ENCODE results near the gene VPS13D. TPM values are rescaled to one million over a fixed set of nuclear protein-coding genes. Genes with fewer than 3 reads are reported as not detected.
"Not testable (repeated sequence)": the region's sequence is repeated elsewhere in the genome, so short reads cannot be mapped to it uniquely, and the experiment has no call there.

Gene VPS13D
- total RNA-seq, 2 donors from 2014 or later, result 70.1 to 129 TPM

- DNase-seq (ENCODE audit: low spot score), result no peak
- no peak overlapping the region for H3K4me3 ChIP-seq
- TF ChIP-seq CTCF (IDR thresholded peaks at IDR 0.05), result no peak
- no peak overlapping the region for H3K27ac ChIP-seq
- peaks cover 0 to 3% of the 10 kb centered on the region in 2 donors for H3K4me1 ChIP-seq (ENCODE audit: control insufficient read depth in 1 of 2, low read depth in 2 of 2)
- H3K36me3 ChIP-seq, result no peaks in the 10 kb centered on the region
- no peaks in the 10 kb centered on the region for H3K9me3 ChIP-seq
- no peaks in the 10 kb centered on the region for H3K27me3 ChIP-seq (replicated peaks; ENCODE audit: insufficient read depth)
- ATAC-seq (ENCODE audit: insufficient number of reproducible peaks, low FRiP score, low read depth), result no peak
These were observed 20.4 kb upstream of the VPS13D start for GRCh38 chr1:12209495-12209832.

GRCh38 chr1:12215118-12215961 lies 14.5 kb upstream of the VPS13D start:
- TF ChIP-seq CTCF (IDR thresholded peaks at IDR 0.05), result no peak
- H3K4me1 ChIP-seq (ENCODE audit: control insufficient read depth in 1 of 2, low read depth in 2 of 2), result no peaks in the 10 kb centered on the region
- no peak for ATAC-seq (ENCODE audit: insufficient number of reproducible peaks, low FRiP score, low read depth)
- DNase-seq (ENCODE audit: low spot score), result no peak
- no peaks in the 10 kb centered on the region for H3K36me3 ChIP-seq
- no peaks in the 10 kb centered on the region for H3K27me3 ChIP-seq (replicated peaks; ENCODE audit: insufficient read depth)
- no peak overlapping the region for H3K27ac ChIP-seq
- H3K9me3 ChIP-seq, result no peaks in the 10 kb centered on the region
- H3K4me3 ChIP-seq, result no peak overlapping the region

DNA sequence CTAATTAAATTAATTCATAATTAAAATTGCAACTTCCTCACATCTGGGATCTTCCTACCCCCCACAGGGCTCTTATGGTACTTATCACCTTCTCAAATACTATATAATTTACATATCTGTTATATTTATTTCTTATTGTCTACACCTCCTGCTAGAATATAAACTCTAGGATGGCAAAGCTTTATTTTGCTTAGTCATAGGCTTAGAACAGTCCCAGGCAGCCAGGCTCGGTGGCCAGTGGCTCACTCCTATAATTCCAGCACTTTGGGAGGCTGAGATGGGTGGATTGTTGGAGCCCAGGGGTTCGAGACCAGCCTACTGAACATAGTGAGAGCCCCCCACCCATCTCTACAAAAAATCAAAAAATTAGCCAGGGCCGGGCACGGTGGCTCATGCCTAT lies 10.0 kb upstream of the VPS13D start:
- H3K4me3 ChIP-seq, result no peak overlapping the region
- DNase-seq (ENCODE audit: low spot score) (no peak), ATAC-seq (ENCODE audit: insufficient number of reproducible peaks, low FRiP score, low read depth) (no peak)
- no peaks in the 10 kb centered on the region for H3K9me3 ChIP-seq
- no peaks in the 10 kb centered on the region for H3K4me1 ChIP-seq (ENCODE audit: control insufficient read depth in 1 of 2, low read depth in 2 of 2)
- H3K27me3 ChIP-seq (replicated peaks; ENCODE audit: insufficient read depth), result no peaks in the 10 kb centered on the region
- no peak for TF ChIP-seq CTCF (IDR thresholded peaks at IDR 0.05)
- H3K27ac ChIP-seq, result no peak overlapping the region
- no peaks in the 10 kb centered on the region for H3K36me3 ChIP-seq

- TF ChIP-seq CTCF (IDR thresholded peaks at IDR 0.05), result no peak
- Histone ChIP-seq H3K36me3 (no peaks in the 10 kb centered on the region), H3K4me1 (ENCODE audit: control insufficient read depth in 1 of 2, low read depth in 2 of 2) (no peaks in the 10 kb centered on the region), H3K27me3 (replicated peaks; ENCODE audit: insufficient read depth) (no peaks in the 10 kb centered on the region), H3K4me3 (no peak overlapping the region), H3K9me3 (no peaks in the 10 kb centered on the region), H3K27ac (no peak overlapping the region)
- no peak for DNase-seq (ENCODE audit: low spot score)
- ATAC-seq (ENCODE audit: insufficient number of reproducible peaks, low FRiP score, low read depth), result no peak
These were observed 8.9 kb upstream of the VPS13D start for GRCh38 chr1:12220890-12221289.

- not testable (repeated sequence) for ATAC-seq (ENCODE audit: insufficient number of reproducible peaks, low FRiP score, low read depth); H3K27ac ChIP-seq; H3K36me3 ChIP-seq; H3K4me3 ChIP-seq; H3K27me3 ChIP-seq (replicated peaks; ENCODE audit: insufficient read depth); H3K4me1 ChIP-seq (ENCODE audit: control insufficient read depth in 1 of 2, low read depth in 2 of 2); DNase-seq (ENCODE audit: low spot score); H3K9me3 ChIP-seq
These were observed 7.1 kb upstream of the VPS13D start for GRCh38 chr1:12222700-12223099.

GRCh38 chr1:12224092-12224491 lies 5.7 kb upstream of the VPS13D start:
- H3K27me3 ChIP-seq (replicated peaks; ENCODE audit: insufficient read depth); H3K27ac ChIP-seq; H3K36me3 ChIP-seq; H3K4me1 ChIP-seq (ENCODE audit: control insufficient read depth in 1 of 2, low read depth in 2 of 2); H3K4me3 ChIP-seq; ATAC-seq (ENCODE audit: insufficient number of reproducible peaks, low FRiP score, low read depth); DNase-seq (ENCODE audit: low spot score); H3K9me3 ChIP-seq: not testable (repeated sequence)

Measured in thoracic aorta (tissue), 2 donors.